NT2/D1 (cell line): ENCODE results near the gene NRXN3.

Experiments
- SUZ12 ChIP-seq: IDR thresholded peaks from 2 replicates; pipeline ENCODE4 v1.6.1; 2011; ENCODE audit not compliant: insufficient read length, insufficient read depth; ENCODE audit errors: extremely low read depth
- YY1 ChIP-seq: IDR thresholded peaks from 2 replicates; pipeline ENCODE4 v1.6.1; 2011; ENCODE audit not compliant: insufficient read length, insufficient read depth

DNA sequence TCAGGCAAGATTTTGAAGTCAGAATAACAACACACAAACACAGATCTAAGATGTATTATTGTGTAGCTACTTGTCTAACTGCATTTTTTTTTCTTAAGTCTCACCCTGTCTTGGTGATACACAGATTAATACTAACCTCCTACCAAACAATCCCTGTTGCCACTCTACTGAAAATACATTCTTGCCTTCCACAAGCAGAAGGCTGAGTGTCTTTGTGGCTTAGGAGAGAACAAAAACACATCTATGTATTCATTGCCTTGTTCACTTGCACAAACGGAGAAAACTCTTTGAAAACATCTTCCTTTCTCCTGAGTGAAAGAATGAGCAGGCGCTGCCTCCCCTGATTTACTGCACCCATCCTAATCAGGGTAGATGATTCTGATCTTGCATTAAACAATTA lies 1398.9 kb downstream of the NRXN3 start:
- TF ChIP-seq YY1 (no peak), SUZ12 (no peak)
